H1 (cell line): Measurements from ENCODE around the gene TAGLN3. TPM values are rescaled to one million over a fixed set of nuclear protein-coding genes. Genes with fewer than 3 reads are reported as not detected.

Experiments used
- CTCF ChIA-PET: fragments of 300-600 bp; sonication (Branson Sonifier 250); formaldehyde crosslinking; loops from one replicate; lab custom pipeline; 2021; ENCODE audit not compliant: partially characterized antibody; lab: Charles Lee
- POLR2A ChIA-PET: fragments of 300-600 bp; sonication (Branson Sonifier 250); formaldehyde crosslinking; loops from one replicate; lab custom pipeline; 2021; ENCODE audit warnings: inconsistent platforms; ENCODE audit not compliant: partially characterized antibody; lab: Charles Lee
- DNase-seq, 2 experiments: peaks; one replicate each; pipeline versions ENCODE4 v3.0.0 to v3.0.0-alpha.2; 2010 to 2022; ENCODE audit warnings: low spot score in 2 of 2, low read depth in 1 of 2, mixed read lengths in 1 of 2
- FAIRE-seq: peaks from 2 replicates; lab custom pipeline; 2011; peaks lifted over from hg19 to GRCh38; lab: Jason Lieb, UNC
- H2AFZ ChIP-seq: 2 replicates; pipeline ENCODE4 v1.8.1; 2012; ENCODE audit warnings: low read length, inconsistent platforms
- H2AK5ac ChIP-seq: 2 replicates; pipeline ENCODE4 v1.6.1; 2013; ENCODE audit warnings: low read depth, low read length
- H2BK120ac ChIP-seq: replicated peaks from 2 replicates; pipeline ENCODE3; 2013; ENCODE audit warnings: low read depth, low read length, inconsistent platforms
- H2BK12ac ChIP-seq: 2 replicates; pipeline ENCODE4 v1.6.1; 2013; ENCODE audit warnings: low read depth, low read length
- H2BK15ac ChIP-seq: 2 replicates; pipeline ENCODE4 v1.6.1; 2013; ENCODE audit warnings: low read length
- H2BK20ac ChIP-seq: 2 replicates; pipeline ENCODE4 v1.6.1; 2013; ENCODE audit warnings: low read length
- H2BK5ac ChIP-seq: 2 replicates; pipeline ENCODE4 v1.6.1; 2013; ENCODE audit warnings: low read depth, low read length
- H3K14ac ChIP-seq: 2 replicates; pipeline ENCODE4 v1.6.1; 2013; ENCODE audit warnings: inconsistent platforms; ENCODE audit not compliant: insufficient read length
- H3K18ac ChIP-seq: 2 replicates; pipeline ENCODE4 v1.6.1; 2013; ENCODE audit warnings: low read length; ENCODE audit errors: extremely low read depth
- H3K23ac ChIP-seq: 2 replicates; pipeline ENCODE4 v1.6.1; 2013; ENCODE audit warnings: inconsistent platforms; ENCODE audit not compliant: insufficient read length
- H3K23me2 ChIP-seq: 2 replicates; pipeline ENCODE4 v1.6.1; 2013; ENCODE audit warnings: low read depth, low read length
- H3K27ac ChIP-seq: 2 replicates; pipeline ENCODE4 v1.6.1; 2011; ENCODE audit warnings: low read depth, low read length, inconsistent platforms
- H3K27me3 ChIP-seq, 4 experiments: replicated peaks in 1 of 4; 1 replicate in 1 of 4; 2 replicates in 3 of 4; pipeline versions ENCODE4 v1.6.1 to v1.8.1; 2011 to 2013; ENCODE audit warnings: low read length in 3 of 4, mild to moderate bottlenecking in 3 of 4, inconsistent platforms in 2 of 4, mixed read lengths in 2 of 4, moderate library complexity in 1 of 4; ENCODE audit not compliant: control insufficient read depth in 3 of 4, insufficient read depth in 3 of 4; ENCODE audit errors: extremely low read depth in 1 of 4
- H3K36me3 ChIP-seq, 4 experiments: 2 replicates each; pipeline versions ENCODE4 v1.6.1 to v1.8.1; 2011 to 2013; ENCODE audit warnings: mild to moderate bottlenecking in 4 of 4, low read length in 3 of 4, moderate library complexity in 2 of 4, control low read depth in 1 of 4, inconsistent platforms in 1 of 4; ENCODE audit not compliant: insufficient read depth in 4 of 4, control insufficient read depth in 2 of 4
- H3K4ac ChIP-seq: replicated peaks from 2 replicates; pipeline ENCODE3; 2013; ENCODE audit warnings: low read length, low read depth, mixed read lengths, inconsistent platforms; ENCODE audit not compliant: insufficient read length
- H3K4me1 ChIP-seq, 4 experiments: replicated peaks in 1 of 4; 1 replicate in 1 of 4; 2 replicates in 3 of 4; pipeline versions ENCODE4 v1.6.1 to v1.8.1; 2011 to 2013; ENCODE audit warnings: low read length in 3 of 4, inconsistent platforms in 2 of 4, mixed read lengths in 1 of 4; ENCODE audit not compliant: insufficient read depth in 4 of 4, control insufficient read depth in 3 of 4
- H3K4me2 ChIP-seq, 2 experiments: 2 replicates each; pipeline versions ENCODE4 v1.6.1 to v1.8.1; 2011 to 2013; ENCODE audit warnings: low read depth in 2 of 2, low read length in 2 of 2, control low read depth in 1 of 2, inconsistent platforms in 1 of 2, mild to moderate bottlenecking in 1 of 2; ENCODE audit not compliant: insufficient read depth in 1 of 2
- H3K4me3 ChIP-seq, 4 experiments: fragments of 200-600, 300-600 bp in 1 of 4; sonication (generic), shearing (Covaris generic), sonication (Bioruptor Twin) in 1 of 4; 2 replicates each; pipeline versions ENCODE4 v1.5.1 to v1.8.1; 2011 to 2016; ENCODE audit warnings: low read length in 4 of 4, low read depth in 3 of 4, control low read depth in 2 of 4, inconsistent platforms in 2 of 4, mild to moderate bottlenecking in 2 of 4, mixed read lengths in 1 of 4, moderate library complexity in 1 of 4; ENCODE audit not compliant: insufficient read depth in 2 of 4; ENCODE audit errors: extremely low read depth in 1 of 4
- H3K56ac ChIP-seq: replicated peaks from 2 replicates; pipeline ENCODE3; 2013; ENCODE audit warnings: low read depth, mild to moderate bottlenecking, mixed read lengths, low read length, inconsistent platforms; ENCODE audit not compliant: insufficient read length
- H3K79me1 ChIP-seq: 2 replicates; pipeline ENCODE4 v1.6.1; 2013; ENCODE audit warnings: low read depth, low read length, control low read depth
- H3K79me2 ChIP-seq, 2 experiments: 2 replicates each; pipeline versions ENCODE4 v1.6.1 to v1.8.1; 2012 to 2013; ENCODE audit warnings: low read length in 2 of 2, mild to moderate bottlenecking in 2 of 2, inconsistent platforms in 1 of 2; ENCODE audit not compliant: insufficient read depth in 2 of 2, control insufficient read depth in 1 of 2
- H3K9ac ChIP-seq, 4 experiments: replicated peaks in 1 of 4; 1 replicate in 1 of 4; 2 replicates in 3 of 4; pipeline versions ENCODE4 v1.6.1 to v1.8.1; 2011 to 2013; ENCODE audit warnings: low read depth in 3 of 4, low read length in 3 of 4, control low read depth in 2 of 4, mild to moderate bottlenecking in 2 of 4, moderate library complexity in 2 of 4, inconsistent platforms in 1 of 4; ENCODE audit errors: extremely low read depth in 1 of 4
- H3K9me3 ChIP-seq, 2 experiments: 2 replicates each; pipeline versions ENCODE4 v1.6.1 to v1.8.1; 2012 to 2013; ENCODE audit warnings: mild to moderate bottlenecking in 2 of 2, moderate library complexity in 2 of 2, control low read depth in 1 of 2, inconsistent platforms in 1 of 2, low read depth in 1 of 2, low read length in 1 of 2, mixed read lengths in 1 of 2; ENCODE audit not compliant: insufficient read depth in 2 of 2
- H4K20me1 ChIP-seq, 2 experiments: replicated peaks in 1 of 2; 2 replicates each; pipeline versions ENCODE3 to v1.8.1; 2011 to 2013; ENCODE audit warnings: inconsistent platforms in 2 of 2, low read length in 2 of 2, mild to moderate bottlenecking in 1 of 2; ENCODE audit not compliant: insufficient read depth in 2 of 2, control insufficient read depth in 1 of 2
- H4K5ac ChIP-seq: 2 replicates; pipeline ENCODE4 v1.6.1; 2013; ENCODE audit warnings: low read length, low read depth, mixed read lengths, inconsistent platforms; ENCODE audit not compliant: insufficient read length
- H4K8ac ChIP-seq: 2 replicates; pipeline ENCODE4 v1.8.0; 2013; ENCODE audit warnings: mild to moderate bottlenecking, moderate library complexity, low read length, inconsistent platforms; ENCODE audit not compliant: insufficient read depth; ENCODE audit errors: extremely low read depth
- H4K91ac ChIP-seq: replicated peaks from 2 replicates; pipeline ENCODE3; 2013; ENCODE audit warnings: low read length, mixed read lengths, inconsistent platforms; ENCODE audit not compliant: insufficient read length
- ASH2L ChIP-seq: fragments of 200-600, 300-600 bp; sonication (generic); IDR thresholded peaks from one replicate; pipeline ENCODE4 v1.7.1; 2017; ENCODE audit warnings: low read length
- ATF3 ChIP-seq: IDR thresholded peaks from 2 replicates; pipeline ENCODE4 v1.6.1; 2011; ENCODE audit warnings: low read depth, mild to moderate bottlenecking, low read length; ENCODE audit not compliant: insufficient read depth
- CBX5 ChIP-seq: fragments of 300-800, 300-1000 bp; sonication (generic); IDR thresholded peaks from 2 replicates; pipeline ENCODE4 v1.7.1; 2016; ENCODE audit warnings: antibody characterized with exemption, low read length, low read depth
- CEBPB ChIP-seq: IDR thresholded peaks from 2 replicates; pipeline ENCODE4 v1.6.1; 2012; ENCODE audit warnings: low read depth, low read length
- CHD2 ChIP-seq: IDR thresholded peaks from 2 replicates; pipeline ENCODE4 v1.6.1; 2012; ENCODE audit warnings: low read length, improper control_type of control experiment
- EP300 ChIP-seq, 2 experiments: IDR thresholded peaks; 1 replicate in 1 of 2; 2 replicates in 1 of 2; pipeline ENCODE4 v1.6.1; 2011 to 2012; ENCODE audit warnings: low read depth in 2 of 2, low read length in 2 of 2, mild to moderate bottlenecking in 2 of 2, borderline replicate concordance in 1 of 2, inconsistent platforms in 1 of 2, moderate library complexity in 1 of 2
- NANOG ChIP-seq: IDR thresholded peaks from 2 replicates; pipeline ENCODE4 v1.6.1; 2011; ENCODE audit warnings: low read length, low read depth, mild to moderate bottlenecking, inconsistent platforms; ENCODE audit not compliant: insufficient read depth, poor library complexity, severe bottlenecking
- RAD21 ChIP-seq, 2 experiments: IDR thresholded peaks in 1 of 2; conservative IDR thresholded peaks in 1 of 2; 2 replicates each; pipeline ENCODE4 v1.6.1; 2011; ENCODE audit warnings: low read depth in 2 of 2, low read length in 2 of 2, improper control_type of control experiment in 1 of 2, inconsistent platforms in 1 of 2, mild to moderate bottlenecking in 1 of 2, moderate library complexity in 1 of 2
- SAP30 ChIP-seq: fragments of 300-600 bp; sonication (generic); IDR thresholded peaks from 2 replicates; pipeline ENCODE4 v1.7.1; 2012; ENCODE audit warnings: low read length, moderate library complexity, mild to moderate bottlenecking, inconsistent platforms; ENCODE audit not compliant: insufficient read depth, insufficient replicate concordance
- SIN3A ChIP-seq, 2 experiments: IDR thresholded peaks in 1 of 2; conservative IDR thresholded peaks in 1 of 2; 2 replicates each; pipeline ENCODE4 v1.6.1; 2011 to 2012; ENCODE audit warnings: low read length in 2 of 2, improper control_type of control experiment in 1 of 2, low read depth in 1 of 2, mild to moderate bottlenecking in 1 of 2
- TAF1 ChIP-seq: IDR thresholded peaks from 2 replicates; pipeline ENCODE4 v1.6.1; 2011; ENCODE audit warnings: mild to moderate bottlenecking, low read depth, low read length
- TCF12 ChIP-seq: IDR thresholded peaks from 2 replicates; pipeline ENCODE4 v1.6.1; 2011; ENCODE audit warnings: low read depth, mild to moderate bottlenecking, low read length
- ZNF274 ChIP-seq: IDR thresholded peaks from 2 replicates; pipeline ENCODE4 v1.7.0; 2012; ENCODE audit warnings: low read length, borderline replicate concordance; ENCODE audit errors: extremely low read depth
- WGBS, 2 experiments: shearing (Covaris generic) in 1 of 2; methylation state at CpG; one replicate each; pipeline versions ENCODE4 v1.1.6 to v1.1.7; 2013 to 2015; ENCODE audit warnings: low lambda C conversion rate in 2 of 2, mixed read lengths in 2 of 2, inconsistent platforms in 1 of 2, low coverage in 1 of 2, missing lambda C conversion rate in 1 of 2; ENCODE audit not compliant: insufficient replicate concordance in 2 of 2, insufficient coverage in 1 of 2, insufficient read length in 1 of 2; ENCODE audit errors: extremely low coverage in 1 of 2, missing lambda C conversion rate in 1 of 2; 5-methylcytosine and 5-hydroxymethylcytosine counted together
- polyA plus RNA-seq, 7 experiments: library from polyadenylated mRNA; depleted of rRNA in 3 of 7; stranded (reverse) in 5 of 7; unstranded in 2 of 7; fragments of >200 nt in 5 of 7; fragments of 200-250 nt in 2 of 7; gene quantifications; 1 replicate in 5 of 7; 2 replicates in 1 of 7; 4 replicates in 1 of 7; pipeline versions ENCODE4 v1.2.1 to v1.2.3, GENCODE V29; 2011 to 2013; ENCODE audit warnings: missing spikeins in 2 of 7, mixed read lengths in 2 of 7
- total RNA-seq: library from RNA; stranded (reverse); fragmentation: NEBNext Ultra II Directional; extraction: Animal tissue kit (Norgen Biotek cat#: 25700); gene quantifications from 2 replicates; pipeline ENCODE4 v1.2.1, GENCODE V29; 2021

TAGLN3 gene
- total and polyA plus RNA-seq, 2 of the 8 experiments (the other 6 are each of a cell fraction or from before 2014, with no cell fraction given) = 6.3 to 7.5 TPM

- Histone ChIP-seq H3K9ac (no peak overlapping the region), H3K56ac (no peak overlapping the region), H2BK20ac (no peak overlapping the region), H2BK5ac (no peak overlapping the region), H3K4ac (no peak overlapping the region), H3K27ac (no peak overlapping the region), H3K79me1 (no peaks in the 10 kb centered on the region; the same call in 1 of the 2 replicates), H3K14ac (no peak overlapping the region), H2BK15ac (no peak overlapping the region), H2AFZ (no peak overlapping the region), H4K91ac (no peak overlapping the region), H3K23me2 (peaks cover 3% of the 10 kb centered on the region), H3K18ac (no peak overlapping the region), H3K9me3 (no peaks in the 10 kb centered on the region), H4K5ac (no peak overlapping the region), H2BK120ac (no peak overlapping the region), H4K8ac (no peak overlapping the region), H3K23ac (no peak overlapping the region), H2AK5ac (no peak overlapping the region), H2BK12ac (no peak overlapping the region), H3K4me2 (no peak overlapping the region), H3K27me3 (no peaks in the 10 kb centered on the region), H3K4me3 (no peak overlapping the region), H3K79me2 (peaks cover 0 to 17% of the 10 kb centered on the region in 2 experiments; a peak in 3 of 4 replicates), H3K36me3 (no peaks in the 10 kb centered on the region), H4K20me1 (no peaks in the 10 kb centered on the region), H3K4me1 (no peaks in the 10 kb centered on the region)
- CTCF ChIA-PET = interaction anchor here (1.0 to 4.5 kb wide), 3 partner anchors 8 to 259 kb away, joined by 3 to 30 read pairs (median 21); no protein-coding TSS in a partner anchor
- DNase-seq = no peak
- 80% methylated on average over 2 of the region's 2 CpGs; no CpG with 5 or more reads in 1 of the 2 experiments for WGBS, 2 experiments
- POLR2A ChIA-PET = interaction anchor here (0.7 to 0.9 kb wide), 2 partner anchors 9 to 24 kb away, joined by 3 to 4 read pairs; no protein-coding TSS in a partner anchor
- FAIRE-seq = no peak
- TF ChIP-seq TCF12 = no peak
- TF ChIP-seq TAF1 = no peak
- TF ChIP-seq ASH2L = no peak
- no peak for TF ChIP-seq CBX5
- no peak for TF ChIP-seq EP300 (IDR thresholded peaks at IDR 0.05; ENCODE audit: borderline replicate concordance in 1 of 2, low read depth in 2 of 2, low read length in 2 of 2)
- TF ChIP-seq RAD21 (IDR thresholded peaks at IDR 0.05 in 1 of 2, conservative IDR thresholded peaks at IDR 0.05 in 1 of 2; ENCODE audit: low read depth in 2 of 2, low read length in 2 of 2) = no peak
- no peak for TF ChIP-seq CEBPB
- TF ChIP-seq ATF3 = no peak
- no peak for TF ChIP-seq SAP30
- no peak for TF ChIP-seq SIN3A (conservative IDR thresholded peaks at IDR 0.05 in 1 of 2, IDR thresholded peaks at IDR 0.05 in 1 of 2; ENCODE audit: low read depth in 1 of 2, low read length in 2 of 2)
- TF ChIP-seq NANOG = no peak
- no peak for TF ChIP-seq CHD2
- no peak for TF ChIP-seq ZNF274
Measured at GRCh38 chr3:111976254-111976653, 22.5 kb upstream of the TAGLN3 start.
